Tibial nerve (tissue), 4 donors: ENCODE measurements around the gene TPSD1. TPM values are rescaled to one million over a fixed set of nuclear protein-coding genes. Genes with fewer than 3 reads are reported as not detected.

Experiments used
- DNase-seq, 2 donors: peaks; one replicate each; pipeline ENCODE4 v3.0.0-alpha.2; 2019; ENCODE audit warnings: low spot score in 2 of 2
- H3K27ac ChIP-seq, 4 donors: fragments of 200-600 bp; sonication (generic) in 3 of 4; one replicate each; pipeline ENCODE4 v1.5.1; 2017 to 2019; ENCODE audit warnings: mild to moderate bottlenecking in 1 of 4
- H3K27me3 ChIP-seq, 2 donors: fragments of 200-600 bp; sonication (generic) in 1 of 2; one replicate each; pipeline versions ENCODE4 v1.5.1 to v1.6.0; 2017 to 2019
- H3K36me3 ChIP-seq, 3 donors: fragments of 200-600 bp; sonication (generic); one replicate each; pipeline ENCODE4 v1.5.1; 2018 to 2019
- H3K4me1 ChIP-seq, 4 donors: fragments of 200-600 bp; sonication (generic) in 3 of 4; one replicate each; pipeline ENCODE4 v1.5.1; 2017 to 2019
- H3K4me3 ChIP-seq, 4 donors: fragments of 200-600 bp; sonication (generic) in 3 of 4; one replicate each; pipeline ENCODE4 v1.5.1; 2017 to 2019; ENCODE audit warnings: mild to moderate bottlenecking in 1 of 4, moderate library complexity in 1 of 4
- H3K9me3 ChIP-seq, 4 donors: fragments of 200-600 bp; sonication (generic) in 3 of 4; one replicate each; pipeline ENCODE4 v1.5.1; 2017 to 2019
- EP300 ChIP-seq, 2 donors: sonication (generic); formaldehyde crosslinking; IDR thresholded peaks; one replicate each; pipeline ENCODE4 v1.6.1; 2017; ENCODE audit warnings: antibody characterized with exemption in 2 of 2, mild to moderate bottlenecking in 1 of 2
- POLR2A ChIP-seq, 2 donors: fragments of 450-650 bp; IDR thresholded peaks; one replicate each; pipeline ENCODE4 v1.6.1; 2017; ENCODE audit warnings: antibody characterized with exemption in 2 of 2, mild to moderate bottlenecking in 2 of 2, moderate library complexity in 2 of 2
- WGBS, 2 donors: methylation state at CpG; one replicate each; pipeline ENCODE4 v1.1.5; 2018; 5-methylcytosine and 5-hydroxymethylcytosine counted together
- total RNA-seq, 4 donors: library from RNA; depleted of rRNA; stranded (reverse); fragments of >200 nt; gene quantifications; one replicate each; pipeline ENCODE4 v1.1.0, GENCODE V29; 2016
- TF ChIP-seq, protein P1 (sequence below), 5 experiments: fragments of 200-600 bp in 3 of 5; fragments of 450-650 bp in 2 of 5; sonication (generic) in 3 of 5; IDR thresholded peaks; one replicate each; pipeline ENCODE4 v1.5.1; 2016 to 2019; ENCODE audit warnings: antibody characterized with exemption in 5 of 5, mild to moderate bottlenecking in 3 of 5, moderate library complexity in 2 of 5

TPSD1 gene
- total RNA-seq, 4 donors from 2014 or later: 2.7 to 14.0 (median 6.3) TPM; not detected in 1

DNA sequence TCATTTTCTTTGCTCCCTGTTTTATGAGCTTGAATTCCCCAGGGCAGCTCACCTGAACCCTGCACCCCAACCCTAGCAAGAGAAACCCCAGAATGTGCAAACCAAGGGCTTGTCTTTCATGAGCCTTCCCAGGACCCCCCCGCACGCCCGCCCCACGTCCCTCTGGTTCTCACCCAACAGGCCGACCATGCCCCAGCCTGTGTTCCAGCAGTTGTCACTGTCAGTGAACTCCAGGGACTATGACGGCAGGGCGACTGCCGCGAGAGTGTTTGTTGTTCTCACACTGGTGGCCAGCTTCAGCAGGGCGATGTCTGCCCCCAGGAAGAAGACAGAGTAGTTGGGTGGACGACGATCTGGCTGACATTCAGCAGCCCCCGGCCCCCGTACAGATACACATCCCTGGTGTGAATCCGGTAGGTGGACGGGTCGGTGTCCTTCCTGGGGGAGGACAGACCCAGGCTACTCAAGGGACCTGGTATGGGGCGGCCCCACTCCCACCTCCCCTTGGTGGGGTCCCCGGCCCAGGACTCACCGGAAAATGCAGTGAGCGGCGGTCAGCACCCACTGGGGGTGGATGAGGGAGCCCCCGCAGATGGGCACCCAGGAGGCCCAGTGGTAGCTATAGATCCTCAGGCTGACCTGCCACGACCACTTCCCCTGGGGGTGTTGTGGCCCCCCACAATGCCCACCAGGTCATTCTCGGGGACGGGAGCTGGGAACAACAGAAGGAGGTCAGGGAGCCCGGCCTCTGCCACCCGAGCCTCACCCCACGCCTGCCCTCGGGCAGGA is 20.1 kb downstream of the TPSD1 start:
- Histone ChIP-seq H3K9me3 (peaks cover 0 to 6% (median 0%) of the 10 kb centered on the region in 4 donors), H3K4me3 (no peak overlapping the region), H3K27me3 (peaks cover 0 to 82% of the 10 kb centered on the region in 2 donors), H3K4me1 (peaks cover 0 to 9% (median 0%) of the 10 kb centered on the region in 4 donors), H3K27ac (no peak overlapping the region), H3K36me3 (no peaks in the 10 kb centered on the region)
- WGBS, 2 donors: 54 to 62% methylated on average over 22 to 27 of the region's 30 CpGs
- no peak for TF ChIP-seq POLR2A (IDR thresholded peaks at IDR 0.05)
- no peak for TF ChIP-seq EP300 (IDR thresholded peaks at IDR 0.05)
- TF ChIP-seq, protein P1, sequence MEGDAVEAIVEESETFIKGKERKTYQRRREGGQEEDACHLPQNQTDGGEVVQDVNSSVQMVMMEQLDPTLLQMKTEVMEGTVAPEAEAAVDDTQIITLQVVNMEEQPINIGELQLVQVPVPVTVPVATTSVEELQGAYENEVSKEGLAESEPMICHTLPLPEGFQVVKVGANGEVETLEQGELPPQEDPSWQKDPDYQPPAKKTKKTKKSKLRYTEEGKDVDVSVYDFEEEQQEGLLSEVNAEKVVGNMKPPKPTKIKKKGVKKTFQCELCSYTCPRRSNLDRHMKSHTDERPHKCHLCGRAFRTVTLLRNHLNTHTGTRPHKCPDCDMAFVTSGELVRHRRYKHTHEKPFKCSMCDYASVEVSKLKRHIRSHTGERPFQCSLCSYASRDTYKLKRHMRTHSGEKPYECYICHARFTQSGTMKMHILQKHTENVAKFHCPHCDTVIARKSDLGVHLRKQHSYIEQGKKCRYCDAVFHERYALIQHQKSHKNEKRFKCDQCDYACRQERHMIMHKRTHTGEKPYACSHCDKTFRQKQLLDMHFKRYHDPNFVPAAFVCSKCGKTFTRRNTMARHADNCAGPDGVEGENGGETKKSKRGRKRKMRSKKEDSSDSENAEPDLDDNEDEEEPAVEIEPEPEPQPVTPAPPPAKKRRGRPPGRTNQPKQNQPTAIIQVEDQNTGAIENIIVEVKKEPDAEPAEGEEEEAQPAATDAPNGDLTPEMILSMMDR (IDR thresholded peaks at IDR 0.05): no peak
- DNase-seq: no peak

DNA sequence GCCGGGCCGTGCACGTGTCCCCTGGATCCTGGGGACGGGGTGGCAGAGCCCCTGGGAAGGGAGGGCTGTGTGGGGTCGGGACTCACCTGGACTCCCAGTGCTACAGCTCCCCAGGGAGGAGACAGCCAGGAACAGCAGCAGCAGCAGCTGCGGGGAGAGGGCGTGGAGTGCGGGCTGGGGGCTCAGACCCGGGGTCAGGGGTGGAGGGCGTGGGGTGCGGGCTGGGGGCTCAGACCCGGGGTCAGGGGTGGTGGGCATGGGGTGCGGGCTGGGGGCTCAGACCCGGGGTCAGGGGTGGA is 20.7 kb downstream of the TPSD1 start:
- TF ChIP-seq EP300 (IDR thresholded peaks at IDR 0.05): no peak
- TF ChIP-seq, protein P1 (IDR thresholded peaks at IDR 0.05): no peak
- TF ChIP-seq POLR2A (IDR thresholded peaks at IDR 0.05): no peak
- DNase-seq: no peak
- H3K4me3 ChIP-seq: no peak overlapping the region
- H3K4me1 ChIP-seq: peaks cover 0 to 8% (median 0%) of the 10 kb centered on the region in 4 donors
- peaks cover 0 to 6% (median 0%) of the 10 kb centered on the region in 4 donors for H3K9me3 ChIP-seq
- peaks cover 0 to 79% of the 10 kb centered on the region in 2 donors for H3K27me3 ChIP-seq
- H3K36me3 ChIP-seq: no peaks in the 10 kb centered on the region
- WGBS, 2 donors: 46% methylated on average over 5 to 8 of the region's 14 CpGs
- H3K27ac ChIP-seq: no peak overlapping the region

DNA sequence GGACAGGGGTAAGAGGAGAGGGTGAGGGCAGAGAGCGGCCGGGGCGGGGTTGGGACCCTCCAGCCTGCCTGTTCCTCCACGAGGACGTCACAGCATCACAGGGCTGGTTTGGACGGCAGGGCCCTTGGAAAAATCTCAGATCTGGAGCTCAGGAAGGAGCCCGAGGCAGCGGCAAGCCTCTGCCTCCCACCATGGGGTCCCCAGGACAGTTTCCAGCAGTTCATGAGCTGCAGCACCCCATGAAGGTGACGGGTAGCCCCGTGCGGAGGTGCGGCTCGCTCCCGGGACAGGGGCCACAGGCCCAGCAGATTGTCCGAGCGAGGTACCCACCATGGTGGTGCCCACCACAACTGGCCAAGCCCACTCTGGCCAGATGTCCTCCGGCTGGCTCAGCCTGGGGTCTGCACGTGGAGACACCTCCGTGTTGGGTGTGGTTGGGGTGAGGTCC is 21.3 kb downstream of the TPSD1 start:
- WGBS, 2 donors: 63 to 72% methylated on average over 10 to 16 of the region's 19 CpGs
- Histone ChIP-seq H3K4me1 (peaks cover 0 to 2% (median 0%) of the 10 kb centered on the region in 4 donors), H3K36me3 (no peaks in the 10 kb centered on the region), H3K27ac (no peak overlapping the region), H3K4me3 (no peak overlapping the region), H3K27me3 (peaks cover 0 to 76% of the 10 kb centered on the region in 2 donors), H3K9me3 (peaks cover 0 to 6% (median 0%) of the 10 kb centered on the region in 4 donors)
- TF ChIP-seq POLR2A (IDR thresholded peaks at IDR 0.05) (no peak), EP300 (IDR thresholded peaks at IDR 0.05) (no peak)
- TF ChIP-seq, protein P1 (IDR thresholded peaks at IDR 0.05): no peak
- no peak for DNase-seq

DNA sequence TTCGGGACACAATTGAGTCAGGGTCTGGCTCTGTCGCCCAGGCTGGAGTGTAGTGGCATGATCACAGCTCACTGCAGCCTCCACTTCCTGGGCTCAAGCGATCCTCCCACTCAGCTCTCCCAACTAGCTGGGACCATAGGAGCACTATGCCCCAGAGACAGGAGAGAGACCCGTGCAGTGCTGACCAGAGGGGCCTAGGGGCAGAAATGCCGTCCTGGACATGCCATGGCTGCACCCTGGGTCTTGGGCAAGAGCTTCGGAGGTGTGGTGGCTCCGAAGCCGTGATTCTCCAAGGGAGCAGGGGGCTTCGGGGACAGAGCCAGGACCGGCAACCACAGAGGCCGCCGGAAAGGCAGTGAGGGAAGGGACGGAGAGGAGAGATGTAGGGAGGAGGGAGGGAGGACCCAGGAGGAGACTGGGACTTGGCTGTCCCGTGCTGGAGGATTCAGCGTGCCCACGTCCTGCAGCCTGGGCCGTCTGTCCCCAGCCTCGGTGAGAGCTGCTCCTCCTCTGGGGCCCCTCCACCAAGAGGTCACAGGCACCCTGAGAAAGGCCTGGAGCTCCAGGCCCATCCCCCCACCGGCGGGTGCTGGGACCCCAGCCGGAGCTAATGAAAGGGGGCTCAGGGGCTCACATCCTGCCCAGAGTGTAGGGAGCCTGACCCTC is 21.9 kb downstream of the TPSD1 start:
- no peak overlapping the region for H3K27ac ChIP-seq
- no peaks in the 10 kb centered on the region for H3K36me3 ChIP-seq
- TF ChIP-seq, protein P1 (IDR thresholded peaks at IDR 0.05): no peak
- no peak for TF ChIP-seq EP300 (IDR thresholded peaks at IDR 0.05)
- no peak for TF ChIP-seq POLR2A (IDR thresholded peaks at IDR 0.05)
- DNase-seq: no peak
- peaks cover 0 to 71% of the 10 kb centered on the region in 2 donors for H3K27me3 ChIP-seq
- H3K9me3 ChIP-seq: peaks cover 0 to 6% (median 0%) of the 10 kb centered on the region in 4 donors
- H3K4me3 ChIP-seq: no peak overlapping the region
- 32 to 44% methylated on average over 17 to 20 of the region's 21 CpGs for WGBS, 2 donors
- no peaks in the 10 kb centered on the region for H3K4me1 ChIP-seq

DNA sequence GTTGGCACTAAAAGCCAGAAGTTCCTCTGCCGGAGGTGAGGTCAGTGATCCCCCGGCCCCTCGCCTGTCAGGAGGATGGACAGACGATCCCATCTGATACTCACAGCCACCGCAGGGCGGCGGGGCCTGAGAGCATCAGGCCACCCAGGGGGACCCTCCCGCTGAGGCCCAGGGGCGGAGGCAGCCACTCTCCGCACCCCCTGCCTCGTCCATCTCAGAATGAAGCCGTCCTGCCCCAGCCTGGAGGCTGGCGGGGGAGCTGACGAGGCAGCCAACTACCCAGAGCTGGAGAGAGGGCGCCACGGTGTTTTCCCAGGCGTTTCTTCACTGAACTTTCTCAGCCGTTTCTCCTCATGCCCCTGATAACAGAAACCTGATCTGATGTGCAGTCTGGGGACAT is 22.6 kb downstream of the TPSD1 start:
- H3K4me3 ChIP-seq: no peak overlapping the region
- no peak for DNase-seq
- H3K27me3 ChIP-seq: peaks cover 0 to 70% of the 10 kb centered on the region in 2 donors
- WGBS, 2 donors: 11 to 21% methylated on average over 13 to 18 of the region's 18 CpGs
- TF ChIP-seq EP300 (IDR thresholded peaks at IDR 0.05): no peak
- no peak for TF ChIP-seq POLR2A (IDR thresholded peaks at IDR 0.05)
- TF ChIP-seq, protein P1 (IDR thresholded peaks at IDR 0.05): no peak
- no peak overlapping the region for H3K27ac ChIP-seq
- H3K4me1 ChIP-seq: no peaks in the 10 kb centered on the region
- peaks cover 0 to 3% (median 0%) of the 10 kb centered on the region in 4 donors for H3K9me3 ChIP-seq
- no peaks in the 10 kb centered on the region for H3K36me3 ChIP-seq
